K562 (cell line): ENCODE results near the gene MINK1.

Experiments
- ELF4 ChIP-seq: fragments of 450-650 bp; formaldehyde crosslinking; IDR thresholded peaks from 2 replicates; pipeline ENCODE4 v1.4.0; 2022; ENCODE audit warnings: missing genetic modification characterization
- EP300 ChIP-seq: IDR thresholded peaks from 2 replicates; pipeline ENCODE4 v1.6.1; 2012; ENCODE audit warnings: low read length, improper control_type of control experiment
- ESRRA ChIP-seq: fragments of 450-650 bp; IDR thresholded peaks from 2 replicates; pipeline ENCODE4 v1.6.1; 2014; ENCODE audit warnings: low read depth, mild to moderate bottlenecking, moderate library complexity, borderline replicate concordance
- KDM1A ChIP-seq, 2 experiments: fragments of 450-650 bp; IDR thresholded peaks; 2 replicates each; pipeline ENCODE4 v1.6.1; 2016; ENCODE audit warnings: mild to moderate bottlenecking in 2 of 2
- POLR2AphosphoS5 ChIP-seq: IDR thresholded peaks from 2 replicates; pipeline ENCODE4 v1.6.1; 2011; ENCODE audit warnings: mild to moderate bottlenecking, low read depth, low read length, moderate library complexity; ENCODE audit not compliant: control insufficient read depth, insufficient read depth
- SIRT6 ChIP-seq: IDR thresholded peaks from one replicate; pipeline ENCODE4 v1.6.1; 2012; ENCODE audit warnings: low read depth, mild to moderate bottlenecking, control low read depth, inconsistent platforms, low read length, moderate library complexity
- SREBF2 ChIP-seq: sonication (generic); formaldehyde crosslinking; IDR thresholded peaks from 2 replicates; pipeline ENCODE4 v1.4.0; 2020; ENCODE audit warnings: mild to moderate bottlenecking, missing genetic modification reagents
- TAF1 ChIP-seq: IDR thresholded peaks from 2 replicates; pipeline ENCODE4 v1.6.1; 2011; ENCODE audit warnings: mild to moderate bottlenecking, low read length, moderate library complexity; ENCODE audit not compliant: insufficient read depth, control insufficient read depth, severe bottlenecking; ENCODE audit errors: extremely low read depth
- TF ChIP-seq, protein P1 (sequence below): sonication (generic); formaldehyde crosslinking; IDR thresholded peaks from 2 replicates; pipeline ENCODE4 v1.8.1; 2023; ENCODE audit warnings: mild to moderate bottlenecking, missing genetic modification reagents, moderate library complexity
- TF ChIP-seq, protein P2 (sequence below): sonication (generic); formaldehyde crosslinking; IDR thresholded peaks from 2 replicates; pipeline ENCODE4 v1.4.0; 2020; ENCODE audit warnings: mild to moderate bottlenecking, missing genetic modification reagents
- TF ChIP-seq, protein P3 (sequence below): fragments of 250-450 bp; sonication (Bioruptor Pico); IDR thresholded peaks from 2 replicates; pipeline ENCODE4 v1.5.0; 2021; ENCODE audit warnings: mild to moderate bottlenecking, borderline replicate concordance
- TF ChIP-seq, protein P4 (sequence below), 3 experiments: IDR thresholded peaks in 2 of 3; conservative IDR thresholded peaks in 1 of 3; 2 replicates each; pipeline ENCODE4 v1.5.1; 2011 to 2012; ENCODE audit warnings: low read length in 3 of 3, mild to moderate bottlenecking in 3 of 3, control low read depth in 2 of 3, improper control_type of control experiment in 1 of 3, inconsistent platforms in 1 of 3, low read depth in 1 of 3, mixed read lengths in 1 of 3, moderate library complexity in 1 of 3; ENCODE audit not compliant: insufficient read depth in 2 of 3
- TF ChIP-seq, protein P5 (sequence below): sonication (generic); formaldehyde crosslinking; IDR thresholded peaks from 2 replicates; pipeline ENCODE4 v1.8.0; 2022; ENCODE audit warnings: missing genetic modification reagents, mild to moderate bottlenecking, borderline replicate concordance

DNA sequence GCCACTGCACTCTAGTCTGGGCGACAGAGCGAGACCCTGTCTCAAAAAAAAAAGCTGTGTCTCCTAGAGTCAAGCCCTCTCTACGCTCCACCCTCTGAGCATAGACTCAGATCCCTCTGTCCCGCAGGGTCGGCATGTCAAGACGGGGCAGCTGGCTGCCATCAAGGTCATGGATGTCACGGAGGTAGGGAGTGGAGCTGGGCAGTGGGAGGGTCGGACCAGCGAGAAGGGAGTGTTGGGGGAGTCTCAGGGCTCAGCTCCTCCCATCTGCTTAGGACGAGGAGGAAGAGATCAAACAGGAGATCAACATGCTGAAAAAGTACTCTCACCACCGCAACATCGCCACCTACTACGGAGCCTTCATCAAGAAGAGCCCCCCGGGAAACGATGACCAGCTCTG lies 47.7 kb downstream of the MINK1 start:
- TF ChIP-seq, protein P1, sequence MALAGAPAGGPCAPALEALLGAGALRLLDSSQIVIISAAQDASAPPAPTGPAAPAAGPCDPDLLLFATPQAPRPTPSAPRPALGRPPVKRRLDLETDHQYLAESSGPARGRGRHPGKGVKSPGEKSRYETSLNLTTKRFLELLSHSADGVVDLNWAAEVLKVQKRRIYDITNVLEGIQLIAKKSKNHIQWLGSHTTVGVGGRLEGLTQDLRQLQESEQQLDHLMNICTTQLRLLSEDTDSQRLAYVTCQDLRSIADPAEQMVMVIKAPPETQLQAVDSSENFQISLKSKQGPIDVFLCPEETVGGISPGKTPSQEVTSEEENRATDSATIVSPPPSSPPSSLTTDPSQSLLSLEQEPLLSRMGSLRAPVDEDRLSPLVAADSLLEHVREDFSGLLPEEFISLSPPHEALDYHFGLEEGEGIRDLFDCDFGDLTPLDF (CRISPR knock-in tag), result no peak
- TF ChIP-seq ELF4 (CRISPR knock-in tag) (no peak), EP300 (no peak), POLR2AphosphoS5 (no peak), TAF1 (no peak), ESRRA (no peak), SIRT6 (no peak), SREBF2 (CRISPR knock-in tag) (no peak), KDM1A (IDR thresholded peaks at IDR 0.05) (no peak)
- TF ChIP-seq, protein P2, sequence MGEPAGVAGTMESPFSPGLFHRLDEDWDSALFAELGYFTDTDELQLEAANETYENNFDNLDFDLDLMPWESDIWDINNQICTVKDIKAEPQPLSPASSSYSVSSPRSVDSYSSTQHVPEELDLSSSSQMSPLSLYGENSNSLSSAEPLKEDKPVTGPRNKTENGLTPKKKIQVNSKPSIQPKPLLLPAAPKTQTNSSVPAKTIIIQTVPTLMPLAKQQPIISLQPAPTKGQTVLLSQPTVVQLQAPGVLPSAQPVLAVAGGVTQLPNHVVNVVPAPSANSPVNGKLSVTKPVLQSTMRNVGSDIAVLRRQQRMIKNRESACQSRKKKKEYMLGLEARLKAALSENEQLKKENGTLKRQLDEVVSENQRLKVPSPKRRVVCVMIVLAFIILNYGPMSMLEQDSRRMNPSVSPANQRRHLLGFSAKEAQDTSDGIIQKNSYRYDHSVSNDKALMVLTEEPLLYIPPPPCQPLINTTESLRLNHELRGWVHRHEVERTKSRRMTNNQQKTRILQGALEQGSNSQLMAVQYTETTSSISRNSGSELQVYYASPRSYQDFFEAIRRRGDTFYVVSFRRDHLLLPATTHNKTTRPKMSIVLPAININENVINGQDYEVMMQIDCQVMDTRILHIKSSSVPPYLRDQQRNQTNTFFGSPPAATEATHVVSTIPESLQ (CRISPR knock-in tag), result no peak
- TF ChIP-seq, protein P3, sequence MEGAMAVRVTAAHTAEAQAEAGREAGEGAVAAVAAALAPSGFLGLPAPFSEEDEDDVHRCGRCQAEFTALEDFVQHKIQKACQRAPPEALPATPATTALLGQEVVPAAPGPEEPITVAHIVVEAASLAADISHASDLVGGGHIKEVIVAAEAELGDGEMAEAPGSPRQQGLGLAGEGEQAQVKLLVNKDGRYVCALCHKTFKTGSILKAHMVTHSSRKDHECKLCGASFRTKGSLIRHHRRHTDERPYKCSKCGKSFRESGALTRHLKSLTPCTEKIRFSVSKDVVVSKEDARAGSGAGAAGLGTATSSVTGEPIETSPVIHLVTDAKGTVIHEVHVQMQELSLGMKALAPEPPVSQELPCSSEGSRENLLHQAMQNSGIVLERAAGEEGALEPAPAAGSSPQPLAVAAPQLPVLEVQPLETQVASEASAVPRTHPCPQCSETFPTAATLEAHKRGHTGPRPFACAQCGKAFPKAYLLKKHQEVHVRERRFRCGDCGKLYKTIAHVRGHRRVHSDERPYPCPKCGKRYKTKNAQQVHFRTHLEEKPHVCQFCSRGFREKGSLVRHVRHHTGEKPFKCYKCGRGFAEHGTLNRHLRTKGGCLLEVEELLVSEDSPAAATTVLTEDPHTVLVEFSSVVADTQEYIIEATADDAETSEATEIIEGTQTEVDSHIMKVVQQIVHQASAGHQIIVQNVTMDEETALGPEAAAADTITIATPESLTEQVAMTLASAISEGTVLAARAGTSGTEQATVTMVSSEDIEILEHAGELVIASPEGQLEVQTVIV (CRISPR knock-in tag), result no peak
- TF ChIP-seq, protein P4, sequence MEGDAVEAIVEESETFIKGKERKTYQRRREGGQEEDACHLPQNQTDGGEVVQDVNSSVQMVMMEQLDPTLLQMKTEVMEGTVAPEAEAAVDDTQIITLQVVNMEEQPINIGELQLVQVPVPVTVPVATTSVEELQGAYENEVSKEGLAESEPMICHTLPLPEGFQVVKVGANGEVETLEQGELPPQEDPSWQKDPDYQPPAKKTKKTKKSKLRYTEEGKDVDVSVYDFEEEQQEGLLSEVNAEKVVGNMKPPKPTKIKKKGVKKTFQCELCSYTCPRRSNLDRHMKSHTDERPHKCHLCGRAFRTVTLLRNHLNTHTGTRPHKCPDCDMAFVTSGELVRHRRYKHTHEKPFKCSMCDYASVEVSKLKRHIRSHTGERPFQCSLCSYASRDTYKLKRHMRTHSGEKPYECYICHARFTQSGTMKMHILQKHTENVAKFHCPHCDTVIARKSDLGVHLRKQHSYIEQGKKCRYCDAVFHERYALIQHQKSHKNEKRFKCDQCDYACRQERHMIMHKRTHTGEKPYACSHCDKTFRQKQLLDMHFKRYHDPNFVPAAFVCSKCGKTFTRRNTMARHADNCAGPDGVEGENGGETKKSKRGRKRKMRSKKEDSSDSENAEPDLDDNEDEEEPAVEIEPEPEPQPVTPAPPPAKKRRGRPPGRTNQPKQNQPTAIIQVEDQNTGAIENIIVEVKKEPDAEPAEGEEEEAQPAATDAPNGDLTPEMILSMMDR (IDR thresholded peaks at IDR 0.05 in 2 of 3, conservative IDR thresholded peaks at IDR 0.05 in 1 of 3; ENCODE audit: insufficient read depth in 2 of 3, low read depth in 1 of 3, low read length in 3 of 3), result no peak
- TF ChIP-seq, protein P5, sequence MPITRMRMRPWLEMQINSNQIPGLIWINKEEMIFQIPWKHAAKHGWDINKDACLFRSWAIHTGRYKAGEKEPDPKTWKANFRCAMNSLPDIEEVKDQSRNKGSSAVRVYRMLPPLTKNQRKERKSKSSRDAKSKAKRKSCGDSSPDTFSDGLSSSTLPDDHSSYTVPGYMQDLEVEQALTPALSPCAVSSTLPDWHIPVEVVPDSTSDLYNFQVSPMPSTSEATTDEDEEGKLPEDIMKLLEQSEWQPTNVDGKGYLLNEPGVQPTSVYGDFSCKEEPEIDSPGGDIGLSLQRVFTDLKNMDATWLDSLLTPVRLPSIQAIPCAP, result no peak
